Uterus (tissue), 2 donors: ENCODE data around the gene DYTN.

Experiments
- CTCF ChIP-seq, 4 experiments: fragments of 200-600 bp in 2 of 4; fragments of 450-650 bp in 2 of 4; sonication (generic) in 2 of 4; IDR thresholded peaks; one replicate each; pipeline ENCODE4 v1.5.1; 2016 to 2019; ENCODE audit warnings: antibody characterized with exemption in 4 of 4, mild to moderate bottlenecking in 2 of 4, moderate library complexity in 1 of 4
- POLR2A ChIP-seq, 2 donors: fragments of 450-650 bp; IDR thresholded peaks; one replicate each; pipeline ENCODE4 v1.6.1; 2016; ENCODE audit warnings: antibody characterized with exemption in 2 of 2, mild to moderate bottlenecking in 1 of 2, moderate library complexity in 1 of 2

GRCh38 chr2:206614811-206615210, 103.4 kb downstream of the DYTN start:
- TF ChIP-seq CTCF (IDR thresholded peaks at IDR 0.05) (no peak), POLR2A (IDR thresholded peaks at IDR 0.05) (no peak)
